ENCODE measurements around the gene PIEZO1.

Gene PIEZO1

GRCh38 chr16:88815901-88816589 is 31.0 kb upstream of the PIEZO1 start:
- DNase-seq (ENCODE audit: low read depth): no peak

DNA sequence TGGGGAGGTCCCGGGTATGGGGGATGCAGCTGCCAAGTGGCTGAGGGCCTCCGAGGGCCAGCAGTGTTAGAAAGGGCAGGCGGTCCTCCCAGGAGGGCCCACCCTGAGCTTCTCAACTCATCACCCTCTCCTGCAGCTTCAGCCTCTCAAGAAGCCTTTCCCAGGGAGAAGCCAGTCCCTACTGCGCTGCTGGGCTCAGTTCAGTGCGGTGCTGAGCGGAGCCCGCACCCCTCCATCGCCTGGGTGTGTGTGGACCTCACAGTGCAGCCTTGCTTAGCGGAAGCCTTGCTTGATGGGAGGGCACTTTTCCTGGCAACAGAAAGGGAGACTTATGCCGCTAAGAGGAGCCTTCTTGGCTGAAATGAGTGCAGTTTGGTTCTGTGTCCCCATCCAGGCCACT is 30.2 kb upstream of the PIEZO1 start:
- no peak for DNase-seq (ENCODE audit: low read depth)

GRCh38 chr16:88814144-88814502 is 29.1 kb upstream of the PIEZO1 start:
- DNase-seq (ENCODE audit: low read depth): no peak

DNA sequence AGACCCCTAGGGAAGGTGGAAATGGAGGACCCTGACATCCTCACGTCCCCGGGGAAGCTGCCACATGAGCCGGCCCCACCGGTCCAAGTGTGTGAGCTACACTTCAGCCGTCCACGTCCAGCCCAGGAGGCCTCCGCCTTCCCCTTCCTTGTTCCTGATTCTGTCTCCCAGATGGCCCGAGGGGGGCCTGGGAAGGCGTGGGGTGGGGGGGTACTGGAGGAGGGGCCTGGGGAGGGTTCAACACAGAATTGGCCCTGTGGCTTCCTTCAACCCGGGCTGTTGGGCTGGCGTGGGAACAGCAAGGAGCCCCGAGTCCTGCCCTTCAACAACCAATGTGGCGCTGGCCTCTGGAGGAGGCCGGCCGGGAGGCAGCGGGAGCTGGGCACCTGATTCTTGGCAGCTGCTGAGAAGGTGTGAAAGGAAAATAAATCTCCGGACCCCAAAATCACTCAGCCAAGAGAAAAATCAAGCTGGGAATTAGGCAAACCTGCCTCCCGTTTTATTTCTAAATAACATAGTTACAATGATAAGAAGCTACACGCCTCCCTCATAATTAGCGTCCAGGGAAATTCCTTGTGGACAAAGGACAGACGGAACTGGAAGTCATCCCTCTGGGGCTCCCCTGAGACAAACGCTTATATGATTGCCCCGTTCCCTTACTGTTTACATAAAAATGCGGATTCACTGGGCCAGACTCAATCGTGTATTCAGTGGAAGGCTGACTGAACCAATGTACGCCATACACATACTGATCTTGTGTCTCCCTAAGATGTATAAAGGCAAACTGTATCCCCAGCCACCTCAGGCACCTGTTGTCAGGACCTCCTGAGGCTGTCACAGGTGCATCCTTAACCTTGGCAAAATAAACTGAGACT is 28.5 kb upstream of the PIEZO1 start:
- DNase-seq (ENCODE audit: low read depth): no peak

GRCh38 chr16:88812513-88813268 is 27.7 kb upstream of the PIEZO1 start:
- DNase-seq (ENCODE audit: low read depth): peak; percentile 27

DNA sequence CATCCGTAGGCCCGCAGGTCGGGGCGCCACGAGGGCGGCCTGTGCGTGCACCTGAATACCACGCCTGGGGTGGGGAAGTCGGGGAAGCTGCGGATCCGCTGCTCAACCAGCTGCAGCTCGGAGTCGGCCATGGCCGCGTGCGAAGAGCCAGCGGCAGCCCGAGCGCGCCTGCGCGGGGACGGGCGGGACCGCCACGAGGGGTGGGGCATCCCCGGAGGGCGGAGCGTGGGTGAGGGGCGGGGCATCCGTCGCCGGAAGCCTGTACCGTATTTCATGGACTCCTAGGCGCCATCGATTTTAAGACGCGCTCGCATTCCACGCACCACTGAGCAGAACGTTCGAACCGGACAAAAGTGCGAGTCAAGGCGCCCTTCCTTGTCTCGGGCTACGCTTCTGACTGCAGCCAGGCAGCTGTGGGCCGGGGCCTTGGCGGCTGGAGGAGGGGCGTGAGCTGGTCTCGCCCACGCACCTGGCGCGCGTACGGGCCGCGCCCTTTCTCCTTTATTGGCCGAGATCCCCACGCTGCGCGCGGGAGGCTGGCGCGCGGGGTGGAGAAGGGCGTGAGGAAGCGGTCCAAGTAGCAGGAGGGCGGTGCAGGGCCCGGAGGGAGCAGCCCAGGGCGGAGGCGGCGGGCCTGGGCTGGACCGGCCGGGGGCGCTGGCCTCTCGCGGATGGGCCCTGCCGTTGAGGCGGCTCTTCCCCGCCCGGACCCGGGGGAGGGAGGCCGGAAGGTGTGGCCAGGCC is 26.9 kb upstream of the PIEZO1 start, which contains the start of gene APRT:
Gene APRT, minus strand, starts transcription at position 160 of the 744 bp plus-strand sequence. Its CDS starts 29 bp downstream, at position 131.
- DNase-seq (ENCODE audit: low read depth): peak; percentile 91

DNA sequence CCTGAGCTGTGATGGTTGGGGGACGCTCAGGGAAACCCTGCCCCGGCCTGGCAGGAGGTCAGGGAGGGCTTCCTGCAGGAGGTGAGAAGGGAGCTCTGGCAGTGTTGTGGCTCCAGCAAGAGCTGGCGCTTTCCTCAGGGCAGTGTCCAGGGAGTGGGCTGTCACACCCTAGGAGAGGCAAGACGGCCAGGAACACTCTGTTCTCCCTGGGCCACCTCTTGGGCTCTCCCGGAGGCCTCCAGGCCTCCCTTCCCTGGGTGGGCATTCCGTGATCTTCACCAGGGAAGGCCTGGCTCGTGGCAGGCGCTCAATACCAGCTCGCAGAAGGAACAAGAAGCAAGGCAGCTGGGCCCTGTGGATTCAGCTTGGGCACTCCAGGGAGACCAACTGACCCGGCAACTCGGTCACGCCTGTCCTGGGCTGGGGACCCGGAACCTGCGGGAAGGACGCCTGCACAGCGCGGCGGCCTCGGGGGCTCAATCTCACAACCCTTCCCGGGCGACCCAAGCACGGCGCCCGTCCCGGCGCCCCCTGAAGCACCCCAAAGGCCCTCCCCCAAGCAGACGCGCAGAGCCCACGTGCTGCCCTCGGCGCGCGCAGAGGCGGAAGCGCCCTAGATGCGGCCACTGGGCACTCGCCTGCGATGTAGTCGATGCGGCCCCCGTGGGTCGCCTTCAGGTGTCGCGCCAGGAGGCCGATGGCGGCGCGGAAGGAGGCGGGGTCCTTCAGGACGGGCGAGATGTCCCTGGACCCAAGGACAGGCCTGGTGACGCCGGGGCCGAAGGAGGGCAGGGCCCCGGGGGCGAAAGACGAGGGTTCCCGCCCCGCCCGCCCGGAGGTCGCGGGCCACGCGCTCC is 26.1 kb upstream of the PIEZO1 start:
- DNase-seq (ENCODE audit: low read depth): peak; percentile 69

DNA sequence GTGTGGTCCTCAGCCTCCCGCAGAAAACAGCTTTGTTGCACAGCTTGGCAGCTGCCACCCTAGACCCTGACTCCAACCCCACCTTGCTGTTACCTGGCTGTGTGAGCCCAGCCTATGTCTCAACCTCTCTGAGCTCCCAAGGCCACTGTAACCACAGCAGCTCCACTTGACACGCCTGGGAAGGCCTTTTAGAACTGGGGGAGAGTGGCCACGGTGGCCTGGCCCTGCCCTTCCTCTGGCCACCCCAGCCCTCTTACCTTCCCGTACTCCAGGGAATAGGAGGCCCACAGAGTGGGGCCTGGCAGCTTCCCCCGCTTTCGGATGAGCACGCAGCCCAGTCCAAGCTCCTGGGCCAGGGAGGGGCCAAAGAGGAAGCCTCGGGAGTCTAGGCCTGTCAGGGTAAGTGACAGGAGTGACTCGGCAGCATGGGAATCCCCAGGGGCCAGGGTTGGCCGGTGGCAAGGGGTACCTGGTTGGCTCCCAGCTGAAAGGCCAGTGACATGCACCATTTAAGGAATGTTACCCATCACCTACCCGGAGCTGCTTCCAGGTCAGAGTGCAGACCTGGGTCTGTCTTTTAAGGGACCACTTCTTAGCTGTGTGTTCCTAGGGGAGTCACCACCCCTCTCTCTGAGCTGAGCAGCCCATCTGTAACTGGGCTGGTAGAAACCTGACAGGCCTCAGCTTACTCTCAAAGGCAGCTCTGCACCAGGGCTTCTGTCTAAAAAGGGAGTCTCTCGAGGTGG is 25.3 kb upstream of the PIEZO1 start:
- DNase-seq (ENCODE audit: low read depth): no peak

- no peak for DNase-seq (ENCODE audit: low read depth)
These were observed 24.7 kb upstream of the PIEZO1 start for GRCh38 chr16:88809676-88810165.

- no peak for DNase-seq (ENCODE audit: low read depth)
These were observed 24.2 kb upstream of the PIEZO1 start for GRCh38 chr16:88809068-88809675.

DNA sequence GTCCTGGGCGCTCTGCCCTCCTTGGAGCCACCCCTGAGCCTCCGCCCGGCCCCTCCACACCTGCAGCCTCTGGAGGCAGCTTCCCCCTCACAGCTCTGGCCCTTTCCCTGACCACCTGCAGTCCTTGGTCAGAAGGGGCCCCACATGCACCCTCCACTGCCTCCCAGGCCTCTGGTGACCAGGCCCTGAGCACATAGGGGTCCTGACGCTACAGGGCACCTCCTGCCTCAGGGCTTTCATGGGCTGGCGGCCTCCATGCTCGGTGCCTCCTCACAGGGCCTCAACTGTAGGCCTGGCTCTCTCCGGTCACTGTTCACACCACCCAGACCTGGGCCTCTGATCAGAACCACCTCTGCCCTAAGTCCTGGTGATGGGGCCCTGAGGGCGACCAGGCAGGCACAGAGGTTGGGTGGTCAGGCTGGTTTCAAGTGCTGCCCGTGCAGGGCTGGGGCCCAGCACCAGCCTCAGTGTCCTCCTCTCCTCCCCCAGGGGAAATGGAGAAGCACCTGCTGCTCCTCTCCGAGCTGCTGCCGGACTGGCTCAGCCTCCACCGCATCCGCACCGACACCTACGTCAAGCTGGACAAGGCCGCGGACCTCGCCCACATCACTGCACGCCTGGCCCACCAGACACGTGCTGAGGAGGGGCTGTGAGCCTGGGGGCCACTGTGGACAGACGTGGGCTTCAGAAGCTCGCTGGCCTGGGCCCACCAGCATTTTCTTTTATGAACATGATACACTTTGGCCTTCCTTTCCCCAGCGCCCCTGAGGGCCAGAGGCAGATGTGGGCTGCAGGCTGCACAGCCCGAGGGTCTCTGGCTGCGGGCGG is 22.8 kb upstream of the PIEZO1 start:
- DNase-seq (ENCODE audit: low read depth): no peak

DNA sequence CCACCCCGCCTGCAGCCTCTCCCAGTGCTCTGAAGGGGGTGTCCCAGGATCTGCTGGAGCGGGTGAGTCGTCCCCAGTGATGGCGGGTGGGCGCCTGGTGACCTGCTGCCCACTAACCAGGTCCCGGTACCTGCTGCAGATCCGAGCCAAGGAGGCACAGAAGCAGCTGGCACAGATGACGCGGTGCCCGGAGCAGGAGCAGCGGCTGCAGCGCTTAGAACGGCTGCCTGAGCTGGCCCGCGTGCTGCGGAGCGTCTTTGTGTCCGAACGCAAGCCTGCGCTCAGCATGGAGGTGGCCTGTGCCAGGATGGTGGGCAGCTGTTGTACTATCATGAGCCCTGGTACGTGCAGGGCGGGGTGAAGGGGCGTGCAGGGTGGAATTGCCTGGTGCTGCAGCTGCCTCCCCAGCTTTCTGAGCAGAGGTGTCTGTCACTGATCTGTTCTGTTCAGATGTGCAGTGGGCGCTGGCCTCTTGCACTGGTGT is 22.2 kb upstream of the PIEZO1 start:
- DNase-seq (ENCODE audit: low read depth): no peak

DNA sequence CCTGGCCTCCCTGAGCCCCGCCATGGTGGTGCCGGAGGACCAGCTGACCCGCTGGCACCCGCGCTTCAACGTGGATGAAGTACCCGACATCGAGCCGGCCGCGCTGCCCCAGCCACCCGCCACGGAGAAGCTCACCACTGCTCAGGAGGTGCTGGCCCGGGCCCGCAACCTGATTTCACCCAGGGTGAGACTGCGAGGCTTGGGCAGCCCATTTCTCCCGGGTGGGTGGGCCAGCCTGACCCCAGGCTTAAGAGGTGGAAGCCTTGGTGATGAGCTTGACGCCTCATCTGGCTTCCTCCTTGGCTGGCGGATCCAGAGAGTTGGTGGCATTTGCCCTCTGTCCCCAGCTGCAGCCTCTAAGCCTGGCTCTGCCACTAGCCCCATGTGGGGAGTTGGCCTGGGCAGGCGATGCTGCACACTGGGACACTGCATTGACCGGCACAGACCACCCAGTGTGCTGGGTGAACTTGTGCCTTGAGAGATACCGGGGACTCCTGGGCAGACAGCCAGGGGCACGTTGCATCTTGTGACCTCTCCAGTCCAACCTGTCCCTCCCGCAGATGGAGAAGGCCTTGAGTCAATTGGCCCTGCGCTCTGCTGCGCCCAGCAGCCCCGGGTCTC is 21.6 kb upstream of the PIEZO1 start:
- no peak for DNase-seq (ENCODE audit: low read depth)

- DNase-seq (ENCODE audit: low read depth): no peak
These were observed 20.9 kb upstream of the PIEZO1 start for GRCh38 chr16:88805887-88806393.

DNA sequence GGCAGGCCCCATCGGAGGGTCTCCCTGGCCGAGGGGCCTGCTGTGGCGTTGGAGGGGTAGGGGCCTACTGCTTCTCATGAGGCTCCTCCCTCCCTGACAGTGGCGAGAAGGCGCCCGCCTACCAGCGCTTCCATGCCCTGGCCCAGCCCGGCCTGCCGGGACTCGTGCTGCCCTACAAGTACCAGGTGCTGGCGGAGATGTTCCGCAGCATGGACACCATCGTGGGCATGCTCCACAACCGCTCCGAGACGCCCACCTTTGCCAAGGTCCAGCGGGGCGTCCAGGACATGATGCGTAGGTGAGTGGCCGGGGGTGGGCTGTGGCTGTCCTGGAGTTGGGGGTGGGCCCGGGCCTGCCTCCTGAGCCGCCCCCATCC is 20.3 kb upstream of the PIEZO1 start:
- DNase-seq (ENCODE audit: low read depth): no peak

DNA sequence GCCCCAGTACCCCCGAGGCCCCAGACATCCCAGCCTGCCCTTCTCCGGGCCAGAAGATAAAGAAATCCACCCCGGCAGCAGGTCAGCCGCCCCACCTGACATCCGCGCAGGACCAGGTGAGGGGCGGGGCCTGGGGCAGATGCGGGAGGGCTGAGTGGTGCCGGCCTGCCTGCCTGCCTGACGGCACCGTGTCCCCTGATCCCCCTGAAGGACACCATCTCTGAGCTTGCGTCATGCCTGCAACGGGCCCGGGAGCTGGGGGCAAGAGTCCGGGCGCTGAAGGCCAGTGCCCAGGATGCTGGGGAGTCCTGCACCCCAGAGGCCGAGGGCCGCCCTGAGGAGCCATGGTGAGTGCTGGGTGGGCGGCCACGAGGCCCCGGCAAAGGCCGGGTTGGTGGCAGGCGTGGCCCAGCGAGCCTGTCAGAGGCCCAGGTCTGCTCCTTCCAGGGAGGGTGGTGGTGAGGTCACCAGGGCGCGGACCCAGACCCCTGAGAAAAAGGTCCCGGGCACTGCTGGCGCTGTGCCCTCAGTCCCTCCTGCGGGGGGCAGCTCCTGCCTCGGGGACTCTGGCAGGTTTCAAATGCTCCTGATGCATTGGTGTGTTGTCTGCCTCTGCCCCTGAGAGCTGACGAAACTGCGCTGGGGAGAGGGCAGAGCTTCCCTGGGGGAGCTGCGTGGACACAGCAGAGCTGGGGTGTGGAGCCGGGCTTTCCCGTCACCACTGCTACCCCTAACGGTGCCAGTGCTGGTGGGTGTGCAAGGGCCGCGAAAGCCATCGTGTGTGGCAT is 19.7 kb upstream of the PIEZO1 start:
- DNase-seq (ENCODE audit: low read depth): no peak

GRCh38 chr16:88804173-88804551 is 19.1 kb upstream of the PIEZO1 start:
- no peak for DNase-seq (ENCODE audit: low read depth)
